ENCODE data around the gene PCSK9.

Gene PCSK9

DNA sequence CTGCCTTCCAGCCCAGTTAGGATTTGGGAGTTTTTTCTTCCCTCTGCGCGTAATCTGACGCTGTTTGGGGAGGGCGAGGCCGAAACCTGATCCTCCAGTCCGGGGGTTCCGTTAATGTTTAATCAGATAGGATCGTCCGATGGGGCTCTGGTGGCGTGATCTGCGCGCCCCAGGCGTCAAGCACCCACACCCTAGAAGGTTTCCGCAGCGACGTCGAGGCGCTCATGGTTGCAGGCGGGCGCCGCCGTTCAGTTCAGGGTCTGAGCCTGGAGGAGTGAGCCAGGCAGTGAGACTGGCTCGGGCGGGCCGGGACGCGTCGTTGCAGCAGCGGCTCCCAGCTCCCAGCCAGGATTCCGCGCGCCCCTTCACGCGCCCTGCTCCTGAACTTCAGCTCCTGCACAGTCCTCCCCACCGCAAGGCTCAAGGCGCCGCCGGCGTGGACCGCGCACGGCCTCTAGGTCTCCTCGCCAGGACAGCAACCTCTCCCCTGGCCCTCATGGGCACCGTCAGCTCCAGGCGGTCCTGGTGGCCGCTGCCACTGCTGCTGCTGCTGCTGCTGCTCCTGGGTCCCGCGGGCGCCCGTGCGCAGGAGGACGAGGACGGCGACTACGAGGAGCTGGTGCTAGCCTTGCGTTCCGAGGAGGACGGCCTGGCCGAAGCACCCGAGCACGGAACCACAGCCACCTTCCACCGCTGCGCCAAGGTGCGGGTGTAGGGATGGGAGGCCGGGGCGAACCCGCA, at the start of gene PCSK9:
Gene PCSK9, plus strand, starts transcription at position 207 of the 741 bp plus-strand sequence. Its CDS starts 290 bp downstream, at position 497.
- DNase-seq = no peak

DNA sequence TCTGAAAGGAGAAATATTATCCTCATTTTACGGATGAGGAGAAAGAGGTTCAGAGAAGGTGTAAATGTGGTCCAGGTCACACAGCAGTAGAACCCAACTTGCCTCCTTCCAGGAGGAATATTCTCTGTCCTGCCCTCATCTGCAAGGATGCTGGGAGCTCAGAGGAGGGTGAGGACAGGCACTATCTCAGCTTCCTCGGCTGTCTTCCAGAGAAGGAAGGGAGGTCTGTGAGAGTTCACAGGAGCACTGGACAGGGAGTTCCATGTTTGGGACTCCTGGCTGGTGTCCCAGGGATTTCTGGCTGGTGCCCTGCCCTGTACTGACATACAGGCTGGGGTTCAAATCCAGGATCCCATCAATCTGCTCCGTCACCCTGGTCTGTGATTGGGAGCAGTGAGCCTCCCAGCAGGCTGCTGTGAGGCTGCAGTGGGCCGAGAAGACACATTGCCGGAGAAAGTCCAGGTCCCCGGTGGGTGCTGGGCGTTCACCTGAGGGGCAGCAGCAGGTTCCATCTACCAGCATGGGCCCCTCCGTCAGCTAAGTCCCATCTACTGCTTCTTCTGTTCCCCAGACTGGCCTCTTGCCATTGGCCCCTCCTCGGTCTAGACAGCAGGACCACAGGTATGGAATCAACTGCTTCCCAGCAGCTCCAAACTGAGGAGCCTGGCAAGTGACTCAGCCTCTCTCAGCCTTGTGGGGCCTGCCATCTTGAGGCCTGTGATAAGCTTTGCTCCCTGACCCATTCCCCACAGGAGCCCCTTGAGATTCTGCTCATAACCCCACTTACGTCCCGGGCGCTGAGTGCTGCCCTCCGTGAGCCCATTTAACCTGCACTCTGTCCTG, 49.2 kb upstream of the PCSK9 start:
- no peak for DNase-seq

DNA sequence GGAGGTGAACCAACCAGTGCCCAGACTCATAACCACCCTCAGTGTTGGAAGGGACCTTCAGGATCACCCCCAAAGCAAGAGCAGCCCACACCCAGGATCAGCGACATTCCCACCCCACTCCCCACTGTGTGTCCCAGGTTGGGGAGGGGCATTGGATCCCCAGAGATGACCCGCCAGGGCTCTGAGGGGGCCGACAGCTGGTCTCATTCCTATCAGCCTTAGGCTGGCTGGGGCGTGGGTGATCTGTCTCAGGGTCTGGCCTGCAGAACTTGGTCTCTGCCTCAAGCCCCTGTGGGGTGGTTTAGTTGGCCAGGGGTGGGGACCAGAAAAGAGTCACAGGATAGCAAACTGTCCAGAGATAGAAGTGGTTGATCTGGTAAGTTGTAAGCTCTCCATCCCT, 48.4 kb upstream of the PCSK9 start:
- no peak for DNase-seq

DNA sequence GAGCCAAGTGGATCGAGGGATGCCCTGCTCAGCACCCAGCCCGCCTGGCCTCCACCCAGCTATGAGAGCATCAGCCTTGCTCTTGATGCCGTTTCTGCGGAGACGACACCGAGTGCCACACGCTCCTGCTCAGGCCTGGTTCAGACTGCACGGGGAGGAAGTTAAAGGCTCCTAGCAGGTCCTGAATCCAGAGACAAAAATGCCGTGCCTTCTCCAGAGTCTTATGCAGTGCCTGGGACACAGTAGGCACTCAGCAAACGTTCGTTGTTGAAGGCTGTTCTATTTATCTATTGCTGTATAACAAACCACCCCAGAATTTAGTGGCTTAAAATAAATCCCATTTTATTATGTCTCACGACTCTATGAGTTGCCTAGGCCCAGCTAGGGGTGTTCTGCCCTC, 47.4 kb upstream of the PCSK9 start:
- DNase-seq = no peak

DNA sequence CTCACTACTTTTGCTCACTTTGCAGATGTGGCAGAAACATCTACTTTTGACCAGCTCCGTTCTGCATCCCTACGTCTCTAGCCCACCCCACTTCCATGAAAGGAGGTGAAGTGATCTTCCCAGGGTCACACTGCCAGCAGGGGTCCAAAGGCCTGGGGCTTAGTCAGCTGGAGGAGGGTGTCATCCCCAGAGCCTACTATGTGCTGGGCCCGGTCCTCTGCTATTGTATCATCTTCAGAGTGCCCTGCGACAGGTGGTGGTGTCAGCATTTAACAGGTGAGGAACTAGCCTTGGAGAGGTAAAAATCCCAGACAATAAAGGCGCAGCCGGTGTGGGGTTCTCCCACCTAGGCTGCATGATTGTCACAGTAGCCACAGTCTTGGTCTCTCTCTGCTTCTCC, 46.2 kb upstream of the PCSK9 start:
- DNase-seq = no peak

DNA sequence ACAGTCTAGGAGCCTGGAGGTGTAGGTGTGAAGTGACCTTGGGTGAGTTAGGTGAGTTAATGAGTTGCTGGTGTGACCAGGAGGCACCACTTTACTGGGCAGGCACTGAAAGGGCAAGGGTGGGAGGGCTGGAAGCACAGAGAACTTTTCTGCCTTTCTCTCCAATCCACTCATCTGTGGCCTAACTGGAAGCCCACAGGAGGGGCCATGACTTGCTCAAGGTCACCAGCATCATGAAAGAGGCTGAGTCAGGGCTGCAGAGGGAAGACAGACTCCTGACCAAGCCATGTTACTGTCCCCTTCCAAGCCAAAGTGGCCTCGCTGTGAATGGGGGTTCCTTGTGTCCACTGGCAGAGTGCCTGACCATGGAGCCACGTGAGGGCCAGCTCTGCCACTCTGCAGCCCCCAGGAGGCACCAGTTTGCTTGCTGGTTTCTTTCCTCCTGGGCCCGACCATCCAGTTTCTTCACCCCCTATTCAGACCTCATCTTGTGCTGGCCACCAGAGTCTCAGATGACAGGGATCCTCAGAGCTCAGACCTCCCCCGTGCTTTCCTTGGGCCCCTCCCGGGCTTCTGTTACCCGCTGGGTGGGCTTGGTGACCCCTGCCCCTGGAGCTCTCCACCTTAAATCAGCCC, 44.9 kb upstream of the PCSK9 start:
- DNase-seq = no peak

DNA sequence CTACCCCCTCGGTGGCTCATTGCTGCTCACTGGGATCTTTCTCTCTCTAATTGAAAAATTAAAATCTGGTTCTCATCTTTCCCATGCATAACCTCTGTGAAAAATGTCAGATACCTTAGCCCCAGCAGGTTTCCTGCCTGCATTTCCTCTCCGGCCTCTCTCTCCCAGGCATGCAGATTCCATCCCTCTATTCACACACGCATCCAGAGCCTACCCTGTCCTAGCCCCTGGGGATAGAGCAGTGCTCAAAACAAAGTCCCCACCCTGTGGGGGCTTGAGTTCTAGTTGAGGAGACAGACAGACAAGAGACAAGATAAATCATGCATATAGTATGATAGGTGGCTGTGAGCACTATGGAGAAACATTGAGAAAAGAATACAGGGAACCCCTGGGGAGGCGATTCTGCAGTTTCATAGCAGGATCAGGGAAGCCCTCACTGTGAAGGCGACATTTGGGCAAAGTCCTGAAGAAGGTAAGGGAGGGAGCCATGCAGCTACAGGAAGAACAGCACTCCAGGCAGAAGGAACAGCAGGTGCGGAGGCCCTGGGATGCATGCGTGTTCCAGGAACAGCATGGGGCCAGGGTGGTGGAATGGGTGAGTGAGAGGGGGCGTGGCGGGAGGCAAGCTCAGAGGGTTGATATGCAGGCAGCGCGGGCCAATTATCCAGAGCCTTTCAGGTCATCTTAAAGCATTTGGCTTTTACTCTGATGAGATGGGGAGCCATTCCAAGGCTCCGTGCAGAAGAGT, 44.2 kb upstream of the PCSK9 start:
- no peak for DNase-seq

DNA sequence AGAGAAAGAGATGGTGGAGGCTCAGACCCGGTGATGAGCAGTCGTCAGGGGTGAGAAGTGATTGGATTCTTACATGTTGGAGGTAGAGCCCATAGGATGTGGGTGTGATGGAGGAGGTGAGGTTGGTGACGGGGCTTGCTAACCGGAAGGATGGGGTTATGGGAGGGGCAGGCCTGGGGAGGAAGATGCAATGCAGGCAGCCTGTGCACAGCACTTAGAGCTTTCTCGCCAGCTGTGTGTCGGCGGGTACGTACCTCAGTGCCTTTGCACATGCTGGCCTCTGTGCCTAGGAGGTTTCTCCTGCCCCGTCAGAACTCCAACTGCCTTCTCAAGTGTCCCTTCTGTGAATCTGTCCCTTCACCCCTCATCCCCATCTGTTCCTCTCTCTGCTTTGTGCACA, 43.5 kb upstream of the PCSK9 start:
- no peak for DNase-seq

DNA sequence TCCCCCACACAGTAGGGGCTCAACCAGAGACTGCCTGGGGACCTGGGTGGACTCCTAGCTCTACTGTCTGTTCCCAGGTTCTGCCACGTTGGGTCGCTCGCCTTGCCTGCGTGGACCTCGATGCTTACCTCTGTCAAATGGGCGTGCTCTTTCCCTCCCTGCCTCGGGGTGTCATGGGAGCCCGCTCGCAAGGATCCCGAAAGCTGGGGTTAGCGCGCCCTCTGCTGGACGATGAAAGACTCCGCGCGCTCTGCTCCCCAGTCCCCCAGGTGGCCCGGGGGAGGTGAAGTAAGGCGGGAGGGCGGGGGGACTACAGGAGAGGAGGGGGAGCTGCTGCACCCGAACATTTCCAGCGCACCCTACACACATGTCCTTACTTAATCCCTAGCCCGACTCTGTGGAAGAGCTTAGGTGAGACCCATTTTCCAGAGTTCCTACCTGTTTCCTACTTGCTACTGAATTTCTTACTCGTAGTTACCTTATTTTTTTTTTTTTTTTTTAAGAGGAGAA, 42.9 kb upstream of the PCSK9 start:
- no peak for DNase-seq

DNA sequence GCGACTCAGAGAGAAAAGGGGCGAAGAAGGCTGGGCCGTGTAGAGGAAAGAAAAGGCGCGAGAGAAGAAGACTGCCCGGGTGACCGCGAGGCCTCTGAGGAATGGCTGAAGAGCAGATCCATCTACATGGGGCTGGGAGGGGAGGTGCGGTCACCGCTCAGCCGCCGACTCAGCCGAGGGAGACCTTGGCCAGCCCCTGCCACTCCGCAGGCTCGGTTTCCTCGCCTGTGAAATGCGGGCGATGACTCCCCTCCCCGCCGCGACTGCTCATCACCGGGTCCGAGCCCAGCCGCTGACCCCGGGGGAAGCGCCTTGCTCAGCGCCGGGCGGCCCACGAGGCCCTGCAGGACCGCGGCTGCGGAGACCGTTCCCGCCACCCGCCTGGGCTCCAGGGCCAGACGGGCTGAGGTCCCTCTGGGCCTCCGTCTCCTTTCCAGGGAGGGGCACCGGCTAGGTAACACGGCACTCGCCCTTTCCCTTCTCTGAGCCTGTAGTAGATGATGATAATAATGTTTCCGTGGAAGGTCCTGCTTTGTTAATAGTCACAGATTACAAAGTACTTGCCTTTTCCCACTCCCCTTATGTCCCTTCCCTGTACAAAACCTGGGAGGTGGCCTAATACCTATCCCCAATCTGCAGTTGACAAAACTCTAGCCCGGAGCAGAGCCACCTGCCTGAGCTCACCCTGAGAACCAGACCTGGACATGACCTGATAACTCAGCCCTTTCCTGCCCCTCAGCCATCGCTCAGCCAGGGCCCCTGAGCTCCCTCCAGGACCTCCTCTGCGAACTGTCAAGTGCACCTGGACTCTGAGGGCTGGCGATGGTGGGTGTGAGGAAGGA, 42.3 kb upstream of the PCSK9 start:
- no peak for DNase-seq

DNA sequence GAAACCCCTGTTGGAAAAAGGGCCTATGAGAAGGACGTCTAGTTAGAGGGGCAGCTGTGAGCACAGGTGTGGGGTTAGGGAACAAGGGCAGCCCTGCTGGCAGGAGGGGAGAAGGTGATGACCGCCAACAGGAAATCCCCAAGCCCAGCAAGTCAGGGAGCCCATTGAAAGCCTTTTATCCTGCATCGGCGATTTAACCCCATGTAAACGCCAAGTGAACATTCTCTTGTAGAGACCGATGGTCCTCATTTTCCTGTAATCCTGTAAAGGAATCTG, 41.7 kb upstream of the PCSK9 start:
- DNase-seq = no peak

DNA sequence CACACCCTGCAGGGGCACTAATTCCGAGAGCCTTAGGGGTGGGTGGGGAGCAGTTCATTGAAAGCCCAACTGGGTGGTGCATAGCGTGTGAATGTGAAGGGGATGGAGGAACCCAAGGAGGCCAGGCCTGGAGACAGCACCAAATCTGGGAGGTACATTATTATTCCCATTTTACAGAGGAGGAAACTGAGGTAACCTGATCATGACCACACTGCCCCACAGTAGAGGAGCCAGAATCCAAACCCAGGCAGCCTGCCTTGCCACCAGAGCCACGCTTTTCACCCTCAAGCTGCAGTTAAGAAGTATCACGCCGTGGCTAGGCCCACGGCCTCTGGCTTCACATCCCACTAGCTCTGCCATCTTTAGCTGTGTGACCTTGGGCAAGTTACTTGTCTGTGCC, 41.2 kb upstream of the PCSK9 start:
- DNase-seq = no peak

DNA sequence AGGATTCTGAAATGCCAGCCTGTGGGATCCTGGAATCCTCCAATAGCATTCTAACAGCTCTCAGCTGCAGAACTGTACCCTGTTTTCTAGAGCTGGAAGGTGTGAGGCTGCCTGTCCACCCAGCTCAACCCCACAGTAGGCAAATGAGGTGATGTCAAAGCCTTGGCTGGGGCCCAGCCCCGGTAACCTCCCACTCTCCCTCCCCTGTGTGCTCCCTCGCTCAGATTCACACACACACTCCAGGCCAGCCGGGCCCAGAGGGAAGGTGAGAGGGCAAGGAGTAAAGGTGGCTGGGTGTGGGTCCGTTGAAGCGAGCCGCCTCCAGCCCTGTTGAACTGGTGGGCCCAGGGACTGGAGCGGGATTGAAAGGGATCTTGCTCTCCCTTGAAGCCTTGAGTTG, 40.7 kb upstream of the PCSK9 start, which contains the start of gene BSND:
Gene BSND, plus strand, starts transcription at position 257 of the 400 bp plus-strand sequence. CDS start 254 bp downstream, outside the sequence.
- no peak for DNase-seq

DNA sequence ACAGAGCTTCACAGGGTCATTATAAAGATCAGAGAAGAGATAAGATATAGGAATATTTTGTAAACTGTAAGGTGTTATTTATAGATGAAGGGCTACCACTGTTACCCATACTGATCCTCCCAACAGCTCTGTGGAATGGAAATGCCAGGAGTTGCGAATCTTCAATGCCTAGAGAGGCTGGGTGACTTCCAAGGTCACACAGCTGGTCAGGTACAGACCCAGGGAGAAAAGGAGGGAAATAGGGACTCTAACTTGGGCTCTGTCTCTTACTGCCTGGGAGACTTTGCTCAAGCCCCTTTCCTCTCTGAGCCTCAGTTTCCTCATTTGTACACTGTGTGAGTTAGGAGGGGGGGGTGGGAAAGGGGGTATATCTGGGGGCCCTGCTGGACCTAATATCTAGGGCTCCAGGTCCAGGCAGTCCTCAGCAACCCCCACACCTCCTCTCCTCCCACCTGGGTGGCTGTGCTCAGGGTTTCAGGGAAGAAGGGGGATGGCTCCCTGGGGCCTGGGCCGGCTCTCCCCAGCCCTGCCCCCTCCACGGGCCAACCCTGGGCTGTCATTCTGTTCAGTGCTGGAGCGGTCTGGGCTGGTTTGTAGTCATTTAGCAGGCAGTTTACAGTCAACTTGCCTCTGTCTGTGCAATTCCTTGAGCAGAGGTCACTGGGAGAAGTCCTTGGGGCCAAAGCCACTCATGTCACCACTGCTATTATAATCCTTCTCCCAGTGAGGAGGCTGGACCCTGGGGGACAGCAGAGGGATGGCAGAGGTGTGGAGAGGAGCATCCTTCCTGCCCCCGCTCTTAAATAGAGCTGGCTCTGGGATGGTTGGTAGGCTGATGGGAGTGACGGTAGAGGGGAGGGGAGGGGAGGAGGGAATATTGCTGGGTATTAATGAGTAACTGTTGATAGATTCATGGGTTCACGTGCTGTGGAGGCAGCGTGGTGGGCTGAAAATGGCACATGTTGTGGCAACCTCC, 39.0 kb upstream of the PCSK9 start:
- DNase-seq = no peak

DNA sequence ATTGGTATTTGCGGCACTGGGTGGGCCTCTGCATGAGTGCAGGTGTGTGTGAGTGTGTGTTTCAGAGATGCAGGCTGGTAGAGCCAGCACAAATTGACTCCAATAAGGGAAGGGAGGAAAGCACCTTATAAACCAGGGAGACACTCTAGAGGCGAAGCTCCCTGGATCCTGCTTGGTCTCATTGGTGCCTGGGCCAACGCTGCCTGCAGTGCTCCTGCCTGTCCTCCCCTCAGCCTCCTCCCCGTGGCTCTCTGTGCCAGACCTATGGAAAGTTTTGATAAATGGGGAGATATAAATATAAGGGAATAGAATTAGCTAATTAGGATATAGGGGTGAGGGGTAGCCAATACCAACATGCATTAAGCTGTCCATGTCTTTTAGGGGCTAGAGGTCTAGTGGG, 38.0 kb upstream of the PCSK9 start:
- no peak for DNase-seq

DNA sequence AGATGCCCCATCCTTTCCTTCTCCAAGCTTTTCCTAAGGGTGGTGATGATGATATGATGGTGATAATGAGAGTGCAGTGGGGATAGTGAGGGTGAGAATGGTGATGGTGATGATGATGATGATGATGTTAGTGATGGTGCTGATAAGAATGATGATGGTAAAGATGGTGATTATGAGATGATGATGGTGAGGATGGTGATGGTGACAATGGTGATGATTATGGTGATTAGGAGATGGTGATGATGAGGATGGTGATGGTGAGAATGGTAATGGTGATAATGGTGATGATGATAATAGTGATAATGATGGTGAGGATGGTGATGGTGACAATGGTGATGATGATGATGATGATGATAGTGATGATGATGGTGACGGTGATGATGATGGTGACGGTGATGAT, 36.7 kb upstream of the PCSK9 start:
- no peak for DNase-seq

DNA sequence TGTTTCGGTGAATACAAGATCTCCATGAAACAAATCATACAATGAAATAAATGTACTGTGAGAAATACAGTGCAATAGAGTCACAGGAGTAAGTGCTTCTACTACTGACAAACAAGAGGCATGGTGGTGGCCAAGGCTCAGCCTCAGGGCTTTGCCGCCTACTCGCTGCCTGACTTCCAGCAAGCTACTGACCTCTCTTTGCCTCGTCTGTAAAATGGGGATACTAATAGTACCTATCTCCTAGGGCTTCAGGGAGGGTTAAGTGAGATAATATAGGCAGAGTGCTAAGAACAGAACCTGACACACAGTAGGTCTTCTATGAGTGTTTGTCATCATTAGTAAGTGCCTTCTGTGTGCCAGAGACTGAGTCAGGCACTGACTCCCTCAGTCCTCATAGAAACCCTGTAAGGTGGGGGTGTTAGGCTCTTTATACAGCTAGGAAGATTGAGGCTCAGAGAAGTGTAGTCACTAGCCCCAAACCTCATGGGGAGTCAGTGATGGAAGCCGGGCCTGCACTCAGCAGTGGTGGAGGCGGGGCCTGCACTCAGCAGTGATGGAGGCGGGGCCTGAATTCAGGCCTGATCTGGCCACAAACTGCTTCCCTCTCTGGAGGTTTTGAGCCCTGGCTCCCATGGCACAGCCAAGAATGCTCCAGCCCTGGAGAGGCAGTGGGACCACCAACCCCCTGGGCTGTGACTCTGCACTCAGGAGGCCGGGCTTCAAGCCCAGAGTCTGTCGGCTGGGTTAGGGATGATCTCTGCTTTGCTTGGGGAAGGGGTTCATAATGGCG, 33.8 kb upstream of the PCSK9 start:
- DNase-seq = no peak

DNA sequence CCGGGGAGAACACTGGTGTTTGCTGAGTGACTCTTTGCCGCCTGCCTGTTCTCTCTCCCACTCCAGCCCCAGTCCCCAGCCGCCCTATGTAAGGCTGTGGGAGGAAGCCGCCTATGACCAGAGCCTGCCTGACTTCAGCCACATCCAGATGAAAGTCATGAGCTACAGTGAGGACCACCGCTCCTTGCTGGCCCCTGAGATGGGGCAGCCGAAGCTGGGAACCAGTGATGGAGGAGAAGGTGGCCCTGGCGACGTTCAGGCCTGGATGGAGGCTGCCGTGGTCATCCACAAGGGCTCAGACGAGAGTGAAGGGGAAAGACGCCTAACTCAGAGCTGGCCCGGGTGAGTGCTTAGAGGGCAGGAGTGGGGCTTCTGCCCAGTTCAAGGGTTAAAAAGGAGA, 32.4 kb upstream of the PCSK9 start:
- no peak for DNase-seq

DNA sequence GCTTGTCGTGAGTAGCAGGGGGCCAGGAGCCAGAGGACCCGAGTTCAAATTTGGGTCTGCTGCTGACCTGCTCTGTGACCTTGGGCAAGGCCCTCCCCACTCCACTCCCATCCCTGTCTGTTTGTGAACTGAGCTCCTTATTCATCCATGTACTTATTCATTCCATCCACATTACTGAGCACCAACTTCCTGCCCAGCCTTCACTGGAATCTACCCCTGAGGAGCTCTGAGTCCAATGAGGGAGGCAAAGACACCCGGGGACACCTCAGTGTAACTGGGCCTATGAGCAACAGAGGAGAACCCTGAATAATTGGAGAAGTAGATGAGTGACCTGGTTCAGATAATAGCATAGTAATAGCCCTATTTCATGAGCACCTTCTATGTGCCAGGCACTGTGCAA, 31.7 kb upstream of the PCSK9 start:
- DNase-seq = no peak
